HFFc6 (cell line): ENCODE results near the gene LFNG. TPM values are rescaled to one million over a fixed set of nuclear protein-coding genes. Genes with fewer than 3 reads are reported as not detected.

Experiments used
- DNase-seq: peaks from one replicate; pipeline ENCODE4 v3.0.0-alpha.2; 2018
- H3K27ac Mint-ChIP-seq: 2 replicates; pipeline ENCODE4 v1.8.0; 2020; ENCODE audit warnings: mild to moderate bottlenecking, mixed read lengths
- H3K27me3 Mint-ChIP-seq: 2 replicates; pipeline ENCODE4 v1.8.0; 2021; ENCODE audit warnings: mild to moderate bottlenecking, moderate library complexity, mixed read lengths; ENCODE audit not compliant: insufficient read depth
- H3K36me3 Mint-ChIP-seq: 2 replicates; pipeline ENCODE4 v1.8.0; 2021; ENCODE audit warnings: low read depth, mixed read lengths
- H3K4me1 Mint-ChIP-seq: 2 replicates; pipeline ENCODE4 v1.8.0; 2020; ENCODE audit warnings: low read depth, mixed read lengths
- H3K4me3 Mint-ChIP-seq: 2 replicates; pipeline ENCODE4 v1.8.0; 2020; ENCODE audit warnings: mild to moderate bottlenecking, moderate library complexity, mixed read lengths
- H3K9me3 Mint-ChIP-seq: 2 replicates; pipeline ENCODE4 v1.8.0; 2020; ENCODE audit warnings: mild to moderate bottlenecking, mixed read lengths
- long read RNA-seq: library from polyadenylated mRNA; unstranded; transcript quantifications from one replicate; pipeline ENCODE4 v2.0.0, GENCODE V29; 2019
- total RNA-seq, 6 experiments: library from RNA; stranded (reverse); fragmentation: NEBNext Ultra II Directional; extraction: Animal tissue kit (Norgen Biotek cat#: 25700); gene quantifications; 2 replicates in 1 of 6; 3 replicates in 5 of 6; pipeline ENCODE4 v1.2.3, GENCODE V29; 2021
- TF ChIP-seq, protein P1 (sequence below): fragments of 200-600 bp; sonication (generic); IDR thresholded peaks from 2 replicates; pipeline ENCODE4 v1.5.0; 2021; ENCODE audit warnings: antibody characterized with exemption, mild to moderate bottlenecking

Gene LFNG, protein sequence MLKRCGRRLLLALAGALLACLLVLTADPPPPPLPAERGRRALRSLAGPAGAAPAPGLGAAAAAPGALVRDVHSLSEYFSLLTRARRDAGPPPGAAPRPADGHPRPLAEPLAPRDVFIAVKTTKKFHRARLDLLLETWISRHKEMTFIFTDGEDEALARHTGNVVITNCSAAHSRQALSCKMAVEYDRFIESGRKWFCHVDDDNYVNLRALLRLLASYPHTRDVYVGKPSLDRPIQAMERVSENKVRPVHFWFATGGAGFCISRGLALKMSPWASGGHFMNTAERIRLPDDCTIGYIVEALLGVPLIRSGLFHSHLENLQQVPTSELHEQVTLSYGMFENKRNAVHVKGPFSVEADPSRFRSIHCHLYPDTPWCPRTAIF
- 10 to 100 TPM in 2 of 6 experiments, 1 to 10 TPM in 4; 8.6 to 11.7 (median 9.6) TPM for total RNA-seq
- long read RNA-seq, partial matches to known transcripts, result 1 of 1 reads
- long read RNA-seq, other reads (novel, unspliced or antisense), result 0 of 1 reads

DNA sequence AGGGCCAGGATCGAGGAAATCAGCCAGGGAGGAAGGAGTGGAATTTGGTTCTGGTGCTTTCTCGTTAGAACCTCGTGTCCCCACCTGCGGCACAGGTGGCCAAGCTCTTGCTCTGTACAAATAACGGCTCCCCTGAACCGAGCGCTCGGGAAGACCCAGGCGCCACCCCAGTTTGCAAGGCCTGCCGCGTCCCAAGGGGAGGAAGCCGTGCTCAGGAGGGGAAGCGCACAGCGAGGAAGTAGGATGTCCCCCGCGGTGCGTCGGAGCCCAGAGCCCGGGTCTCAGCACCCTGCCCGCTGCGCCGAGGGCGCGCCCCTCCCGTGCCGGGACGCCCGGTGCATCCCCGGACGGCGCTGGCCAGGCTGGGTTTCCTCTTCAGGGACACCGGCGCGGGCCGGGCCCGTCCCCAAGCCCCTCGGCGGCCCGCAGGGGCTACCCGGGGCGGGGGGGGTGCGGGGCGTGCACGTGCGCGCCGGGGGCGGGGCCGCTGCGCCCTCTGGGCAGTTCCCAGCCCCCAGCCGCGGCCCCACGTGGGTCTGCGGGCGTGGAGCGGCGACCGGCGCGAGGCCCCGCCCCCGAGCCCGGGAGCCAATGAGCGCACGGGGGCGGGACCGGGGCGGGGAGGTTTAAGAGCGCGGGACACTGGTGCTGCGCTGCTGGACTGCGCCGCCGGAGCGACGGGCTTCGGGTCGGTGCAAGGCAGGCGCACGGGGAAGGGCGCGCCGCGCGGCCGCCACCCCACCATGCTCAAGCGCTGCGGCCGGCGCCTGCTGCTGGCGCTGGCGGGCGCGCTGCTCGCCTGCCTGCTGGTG, at the start of gene LFNG:
Gene LFNG, plus strand, starts transcription at position 656 of the 812 bp plus-strand sequence. Its CDS starts 88 bp downstream, at position 744.
- Mint-ChIP-seq H3K27me3 (peaks cover 2% of the 10 kb centered on the region), H3K27ac (peak within 1 kb of the TSS; percentile 58), H3K36me3 (no peaks in the 10 kb centered on the region), H3K9me3 (no peaks in the 10 kb centered on the region), H3K4me3 (peak within 1 kb of the TSS; percentile 91), H3K4me1 (peaks cover 52% of the 10 kb centered on the region)
- TF ChIP-seq, protein P1, sequence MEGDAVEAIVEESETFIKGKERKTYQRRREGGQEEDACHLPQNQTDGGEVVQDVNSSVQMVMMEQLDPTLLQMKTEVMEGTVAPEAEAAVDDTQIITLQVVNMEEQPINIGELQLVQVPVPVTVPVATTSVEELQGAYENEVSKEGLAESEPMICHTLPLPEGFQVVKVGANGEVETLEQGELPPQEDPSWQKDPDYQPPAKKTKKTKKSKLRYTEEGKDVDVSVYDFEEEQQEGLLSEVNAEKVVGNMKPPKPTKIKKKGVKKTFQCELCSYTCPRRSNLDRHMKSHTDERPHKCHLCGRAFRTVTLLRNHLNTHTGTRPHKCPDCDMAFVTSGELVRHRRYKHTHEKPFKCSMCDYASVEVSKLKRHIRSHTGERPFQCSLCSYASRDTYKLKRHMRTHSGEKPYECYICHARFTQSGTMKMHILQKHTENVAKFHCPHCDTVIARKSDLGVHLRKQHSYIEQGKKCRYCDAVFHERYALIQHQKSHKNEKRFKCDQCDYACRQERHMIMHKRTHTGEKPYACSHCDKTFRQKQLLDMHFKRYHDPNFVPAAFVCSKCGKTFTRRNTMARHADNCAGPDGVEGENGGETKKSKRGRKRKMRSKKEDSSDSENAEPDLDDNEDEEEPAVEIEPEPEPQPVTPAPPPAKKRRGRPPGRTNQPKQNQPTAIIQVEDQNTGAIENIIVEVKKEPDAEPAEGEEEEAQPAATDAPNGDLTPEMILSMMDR, result no peak
- DNase-seq, result peak; percentile 75

DNA sequence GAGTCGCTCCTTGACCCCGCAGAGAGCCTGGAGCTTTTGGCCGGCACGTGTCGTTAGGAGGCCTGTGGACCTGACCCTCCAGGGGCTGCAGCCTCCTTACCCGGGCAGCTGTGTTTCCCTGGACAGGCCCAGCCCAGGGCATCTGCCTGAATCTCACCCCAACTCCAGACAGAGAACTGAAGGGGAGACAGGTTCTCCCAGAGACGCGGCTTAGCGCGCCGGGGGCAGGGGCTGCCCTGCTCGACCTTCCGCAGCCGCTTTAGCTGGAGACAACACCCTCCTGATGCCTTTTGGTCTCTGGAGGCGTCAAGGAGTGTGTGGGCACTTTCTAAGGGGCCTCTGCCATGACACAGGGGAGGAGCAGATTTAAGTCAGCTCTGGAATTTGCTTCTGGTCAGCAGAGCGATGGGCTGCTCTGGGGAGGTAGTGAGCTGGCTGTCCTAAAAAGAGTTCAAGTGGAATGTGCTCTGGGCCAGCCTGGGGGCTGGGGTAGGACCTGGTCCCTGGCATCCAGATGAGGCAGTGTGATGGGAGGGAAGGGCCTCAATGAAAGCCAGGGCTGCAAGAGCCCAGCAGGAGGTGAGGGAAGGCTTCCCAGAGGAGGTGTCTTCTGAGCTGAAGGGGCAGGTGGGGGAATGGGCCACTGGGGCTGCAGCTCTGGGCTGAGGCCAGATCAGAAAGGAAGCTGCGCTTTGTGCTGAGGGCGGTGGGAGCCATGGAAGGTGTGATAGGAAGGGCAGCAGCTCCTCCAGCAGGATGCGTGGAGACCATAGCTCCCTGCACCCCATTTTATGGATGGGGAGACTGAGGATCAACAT, 49.2 kb upstream of the LFNG start:
- Mint-ChIP-seq H3K27ac (no peak overlapping the region), H3K27me3 (peaks cover 14% of the 10 kb centered on the region), H3K36me3 (no peaks in the 10 kb centered on the region), H3K4me3 (no peak overlapping the region), H3K9me3 (no peaks in the 10 kb centered on the region), H3K4me1 (peaks cover 9% of the 10 kb centered on the region)
- DNase-seq, result no peak
- TF ChIP-seq, protein P1, result no peak

- H3K9me3 Mint-ChIP-seq, result no peaks in the 10 kb centered on the region
- no peak overlapping the region for H3K4me3 Mint-ChIP-seq
- H3K36me3 Mint-ChIP-seq, result no peaks in the 10 kb centered on the region
- peaks cover 9% of the 10 kb centered on the region for H3K27me3 Mint-ChIP-seq
- TF ChIP-seq, protein P1, result no peak
- DNase-seq, result peak; percentile 30
- peaks cover 9% of the 10 kb centered on the region for H3K4me1 Mint-ChIP-seq
- H3K27ac Mint-ChIP-seq, result no peak overlapping the region
Observed at GRCh38 chr7:2471022-2471329, 48.6 kb upstream of the LFNG start.

DNA sequence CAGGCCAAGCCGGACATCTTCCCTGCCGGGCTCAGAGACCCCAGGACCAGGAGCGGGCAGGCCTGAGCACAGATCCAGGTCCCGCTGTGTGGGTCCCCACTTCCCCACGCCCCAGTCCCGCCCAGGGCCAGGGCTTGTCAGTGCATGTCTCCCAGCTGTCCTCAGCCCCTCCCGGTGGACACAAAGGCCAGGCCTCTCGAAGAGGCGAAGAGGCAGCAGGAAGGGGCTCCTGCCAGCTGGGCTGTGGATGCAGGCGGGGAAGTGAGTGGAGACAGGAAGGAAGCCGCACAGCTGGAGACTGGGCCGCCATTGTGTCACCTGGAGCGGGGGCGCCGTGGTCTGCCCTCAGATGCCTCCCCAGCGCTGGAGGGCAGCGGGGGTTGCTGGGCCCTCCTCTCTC, 48.2 kb upstream of the LFNG start:
- no peaks in the 10 kb centered on the region for H3K36me3 Mint-ChIP-seq
- H3K4me1 Mint-ChIP-seq, result peaks cover 9% of the 10 kb centered on the region
- peaks cover 6% of the 10 kb centered on the region for H3K27me3 Mint-ChIP-seq
- no peak overlapping the region for H3K4me3 Mint-ChIP-seq
- H3K27ac Mint-ChIP-seq, result no peak overlapping the region
- no peaks in the 10 kb centered on the region for H3K9me3 Mint-ChIP-seq
- DNase-seq, result no peak
- TF ChIP-seq, protein P1, result no peak

- Mint-ChIP-seq H3K27ac (no peak overlapping the region), H3K4me3 (no peak overlapping the region), H3K27me3 (peaks cover 5% of the 10 kb centered on the region), H3K4me1 (peaks cover 9% of the 10 kb centered on the region), H3K36me3 (no peaks in the 10 kb centered on the region), H3K9me3 (no peaks in the 10 kb centered on the region)
- TF ChIP-seq, protein P1, result no peak
- DNase-seq, result no peak
Observed at GRCh38 chr7:2472739-2473138, 46.8 kb upstream of the LFNG start.
